ENCODE data around the gene SLC28A3.

GRCh38 chr9:84374516-84374915 lies 34.0 kb upstream of the SLC28A3 start:
- TF ChIP-seq CTCF (conservative IDR thresholded peaks at IDR 0.05; ENCODE audit: low read depth, low read length) (no peak), EZH2 (IDR thresholded peaks at IDR 0.05; ENCODE audit: borderline replicate concordance, low read depth, low read length, poor library complexity, severe bottlenecking) (no peak)
